ENCODE measurements around the gene UVRAG.

Gene UVRAG

DNA sequence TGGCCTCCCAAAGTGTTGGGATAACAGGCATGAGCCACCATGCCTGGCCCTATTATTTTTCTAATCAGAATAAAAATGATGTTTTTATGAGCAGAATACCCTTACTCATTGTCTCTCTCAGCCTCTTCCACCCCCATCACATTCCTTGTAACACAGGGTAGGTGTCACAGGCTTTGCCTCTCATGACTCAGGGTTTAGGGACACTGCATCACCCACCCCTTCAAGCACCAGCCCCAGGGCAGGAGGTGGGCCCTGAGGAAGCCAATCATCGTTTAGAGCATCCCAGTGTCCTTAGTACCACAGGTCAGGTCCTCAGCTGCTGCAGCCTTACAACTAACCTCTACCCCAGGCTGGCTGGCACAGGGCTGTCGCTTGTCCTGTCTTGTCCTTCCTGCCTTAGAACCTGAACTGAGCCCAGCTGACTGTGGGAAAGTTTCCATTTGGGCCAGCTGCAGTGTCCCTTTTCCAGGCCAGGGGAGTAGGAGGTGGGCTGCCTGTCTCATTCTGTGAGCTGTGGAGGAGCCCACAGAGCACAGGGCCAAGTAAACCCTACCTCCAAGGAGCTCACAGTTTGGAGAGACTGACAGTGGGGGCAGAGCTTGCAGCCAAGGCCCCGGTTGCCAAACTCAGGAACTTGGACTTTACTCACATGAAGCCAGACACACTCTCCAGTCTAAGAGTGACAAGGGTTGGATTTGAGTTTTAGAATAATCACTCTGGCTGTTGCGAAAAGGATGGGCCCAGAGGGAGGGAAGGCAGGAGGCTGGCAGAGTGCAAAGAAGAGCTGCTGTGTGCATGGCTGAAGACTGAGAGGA lies 19.5 kb upstream of the UVRAG start:
- TF ChIP-seq, protein P1, sequence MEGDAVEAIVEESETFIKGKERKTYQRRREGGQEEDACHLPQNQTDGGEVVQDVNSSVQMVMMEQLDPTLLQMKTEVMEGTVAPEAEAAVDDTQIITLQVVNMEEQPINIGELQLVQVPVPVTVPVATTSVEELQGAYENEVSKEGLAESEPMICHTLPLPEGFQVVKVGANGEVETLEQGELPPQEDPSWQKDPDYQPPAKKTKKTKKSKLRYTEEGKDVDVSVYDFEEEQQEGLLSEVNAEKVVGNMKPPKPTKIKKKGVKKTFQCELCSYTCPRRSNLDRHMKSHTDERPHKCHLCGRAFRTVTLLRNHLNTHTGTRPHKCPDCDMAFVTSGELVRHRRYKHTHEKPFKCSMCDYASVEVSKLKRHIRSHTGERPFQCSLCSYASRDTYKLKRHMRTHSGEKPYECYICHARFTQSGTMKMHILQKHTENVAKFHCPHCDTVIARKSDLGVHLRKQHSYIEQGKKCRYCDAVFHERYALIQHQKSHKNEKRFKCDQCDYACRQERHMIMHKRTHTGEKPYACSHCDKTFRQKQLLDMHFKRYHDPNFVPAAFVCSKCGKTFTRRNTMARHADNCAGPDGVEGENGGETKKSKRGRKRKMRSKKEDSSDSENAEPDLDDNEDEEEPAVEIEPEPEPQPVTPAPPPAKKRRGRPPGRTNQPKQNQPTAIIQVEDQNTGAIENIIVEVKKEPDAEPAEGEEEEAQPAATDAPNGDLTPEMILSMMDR (conservative IDR thresholded peaks at IDR 0.05; ENCODE audit: low read depth, low read length) = no peak
- H2AFZ ChIP-seq (ENCODE audit: low read depth) = no peak overlapping the region
- peaks cover 5% of the 10 kb centered on the region for H3K4me1 ChIP-seq (ENCODE audit: low read depth, poor library complexity, severe bottlenecking)
- H3K4me2 ChIP-seq = no peak overlapping the region
- H3K4me3 ChIP-seq (IDR thresholded peaks at IDR 0.05; ENCODE audit: insufficient read depth, low read depth, low read length) = no peak overlapping the region
- no peaks in the 10 kb centered on the region for H3K27me3 ChIP-seq (ENCODE audit: insufficient read depth, low read depth)
- H3K36me3 ChIP-seq (ENCODE audit: insufficient read depth) = no peaks in the 10 kb centered on the region
- H4K20me1 ChIP-seq (ENCODE audit: insufficient read depth) = no peaks in the 10 kb centered on the region
- no peak overlapping the region for H3K27ac ChIP-seq
- H3K79me2 ChIP-seq (ENCODE audit: insufficient read depth, low read depth) = no peaks in the 10 kb centered on the region
- no peak overlapping the region for H3K9ac ChIP-seq

DNA sequence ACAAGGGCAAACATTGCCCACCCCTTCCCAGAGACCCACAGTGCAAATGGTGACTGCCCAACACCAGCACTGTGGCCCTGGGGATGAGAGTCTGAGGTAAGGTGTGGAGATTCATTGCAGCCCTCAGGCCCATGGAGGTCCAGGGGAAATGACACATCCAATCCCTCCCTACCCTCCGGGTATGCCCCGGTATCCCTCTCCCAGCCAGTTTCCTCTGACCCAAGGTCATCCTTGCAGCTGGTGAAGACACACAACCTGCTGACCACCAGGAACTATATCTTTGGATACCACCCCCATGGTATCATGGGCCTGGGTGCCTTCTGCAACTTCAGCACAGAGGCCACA lies 18.9 kb upstream of the UVRAG start:
- H3K9ac ChIP-seq = no peak overlapping the region
- H3K36me3 ChIP-seq (ENCODE audit: insufficient read depth) = no peaks in the 10 kb centered on the region
- H4K20me1 ChIP-seq (ENCODE audit: insufficient read depth) = no peaks in the 10 kb centered on the region
- H3K27ac ChIP-seq = no peak overlapping the region
- H3K79me2 ChIP-seq (ENCODE audit: insufficient read depth, low read depth) = no peaks in the 10 kb centered on the region
- no peak overlapping the region for H3K4me2 ChIP-seq
- no peaks in the 10 kb centered on the region for H3K27me3 ChIP-seq (ENCODE audit: insufficient read depth, low read depth)
- peaks cover 11% of the 10 kb centered on the region for H3K4me1 ChIP-seq (ENCODE audit: low read depth, poor library complexity, severe bottlenecking)
- H3K4me3 ChIP-seq (IDR thresholded peaks at IDR 0.05; ENCODE audit: insufficient read depth, low read depth, low read length) = no peak overlapping the region
- TF ChIP-seq, protein P1 (conservative IDR thresholded peaks at IDR 0.05; ENCODE audit: low read depth, low read length) = no peak
- no peak overlapping the region for H2AFZ ChIP-seq (ENCODE audit: low read depth)

DNA sequence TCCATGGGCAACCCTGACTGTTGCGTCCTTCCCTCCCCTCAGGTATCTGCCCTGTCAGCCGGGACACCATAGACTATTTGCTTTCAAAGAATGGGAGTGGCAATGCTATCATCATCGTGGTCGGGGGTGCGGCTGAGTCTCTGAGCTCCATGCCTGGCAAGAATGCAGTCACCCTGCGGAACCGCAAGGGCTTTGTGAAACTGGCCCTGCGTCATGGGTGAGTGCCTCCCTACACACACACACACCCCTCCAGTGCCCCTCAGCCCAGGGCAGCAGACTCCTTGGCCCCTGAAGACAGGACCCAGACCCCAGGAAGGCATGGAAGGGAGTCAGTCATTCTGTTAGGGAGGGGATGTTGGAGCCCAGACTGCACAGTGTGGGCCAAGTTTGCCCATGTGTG lies 17.9 kb upstream of the UVRAG start:
- H3K4me2 ChIP-seq = no peak overlapping the region
- TF ChIP-seq, protein P1 (conservative IDR thresholded peaks at IDR 0.05; ENCODE audit: low read depth, low read length) = no peak
- no peak overlapping the region for H3K9ac ChIP-seq
- peaks cover 21% of the 10 kb centered on the region for H3K4me1 ChIP-seq (ENCODE audit: low read depth, poor library complexity, severe bottlenecking)
- H3K36me3 ChIP-seq (ENCODE audit: insufficient read depth) = no peaks in the 10 kb centered on the region
- H3K4me3 ChIP-seq (IDR thresholded peaks at IDR 0.05; ENCODE audit: insufficient read depth, low read depth, low read length) = no peak overlapping the region
- H3K27me3 ChIP-seq (ENCODE audit: insufficient read depth, low read depth) = no peaks in the 10 kb centered on the region
- no peaks in the 10 kb centered on the region for H3K79me2 ChIP-seq (ENCODE audit: insufficient read depth, low read depth)
- H3K27ac ChIP-seq = no peak overlapping the region
- no peak overlapping the region for H2AFZ ChIP-seq (ENCODE audit: low read depth)
- no peaks in the 10 kb centered on the region for H4K20me1 ChIP-seq (ENCODE audit: insufficient read depth)

DNA sequence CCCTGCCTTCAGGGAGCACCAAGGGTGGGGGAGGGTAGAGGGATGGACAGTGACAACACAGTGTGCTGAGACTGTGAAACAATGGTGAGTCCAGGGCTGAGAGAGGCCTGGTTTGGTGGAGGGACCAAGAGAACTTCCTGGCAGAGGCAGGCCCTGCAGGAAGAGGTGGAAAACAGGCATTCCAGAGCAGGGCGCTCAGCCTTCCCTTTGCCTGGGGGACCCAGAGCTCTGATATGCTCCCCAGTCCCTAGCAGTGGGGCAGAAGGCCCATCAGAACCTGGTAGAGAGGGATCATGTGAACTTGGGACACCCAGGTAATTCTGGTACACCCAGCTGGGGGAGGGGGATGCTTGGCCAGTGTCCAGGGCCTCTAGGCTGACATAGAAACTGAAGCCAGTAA lies 17.2 kb upstream of the UVRAG start:
- H3K4me3 ChIP-seq (IDR thresholded peaks at IDR 0.05; ENCODE audit: insufficient read depth, low read depth, low read length) = no peak overlapping the region
- H3K27me3 ChIP-seq (ENCODE audit: insufficient read depth, low read depth) = no peaks in the 10 kb centered on the region
- H3K4me1 ChIP-seq (ENCODE audit: low read depth, poor library complexity, severe bottlenecking) = peaks cover 25% of the 10 kb centered on the region
- no peaks in the 10 kb centered on the region for H3K79me2 ChIP-seq (ENCODE audit: insufficient read depth, low read depth)
- TF ChIP-seq, protein P1 (conservative IDR thresholded peaks at IDR 0.05; ENCODE audit: low read depth, low read length) = no peak
- H2AFZ ChIP-seq (ENCODE audit: low read depth) = no peak overlapping the region
- no peak overlapping the region for H3K9ac ChIP-seq
- H3K4me2 ChIP-seq = no peak overlapping the region
- no peaks in the 10 kb centered on the region for H4K20me1 ChIP-seq (ENCODE audit: insufficient read depth)
- H3K27ac ChIP-seq = no peak overlapping the region
- H3K36me3 ChIP-seq (ENCODE audit: insufficient read depth) = no peaks in the 10 kb centered on the region
